Measurements from ENCODE around the gene KIAA0319L. TPM values are rescaled to one million over a fixed set of nuclear protein-coding genes. Genes with fewer than 3 reads are reported as not detected.
A peak's percentile ranks its signal among the peaks of the same experiment; 100 is the strongest.

The KIAA0319L gene
- total RNA-seq, 1 experiment from 2014 or later: 40.7 TPM

- DNase-seq (ENCODE audit: low read depth): no peak
- in situ Hi-C loops (cut with HindIII; ENCODE audit: low pct_unique_long_range_greater_than_20kb, low sequenced_read_pairs): no loop called here
Measured at GRCh38 chr1:35555212-35555584, 2.0 kb downstream of the KIAA0319L start.

- DNase-seq (ENCODE audit: low read depth): no peak
- in situ Hi-C loops (cut with HindIII; ENCODE audit: low pct_unique_long_range_greater_than_20kb, low sequenced_read_pairs): no loop called here
Measured at GRCh38 chr1:35554266-35555211, 2.7 kb downstream of the KIAA0319L start.

GRCh38 chr1:35553851-35554250 is 3.4 kb downstream of the KIAA0319L start:
- in situ Hi-C loops (cut with HindIII; ENCODE audit: low pct_unique_long_range_greater_than_20kb, low sequenced_read_pairs): no loop called here
- no peak for DNase-seq (ENCODE audit: low read depth)

- no peak for DNase-seq (ENCODE audit: low read depth)
- in situ Hi-C loops (cut with HindIII; ENCODE audit: low pct_unique_long_range_greater_than_20kb, low sequenced_read_pairs): no loop called here
Measured at GRCh38 chr1:35546614-35547013, 10.6 kb downstream of the KIAA0319L start.

- in situ Hi-C loops (cut with HindIII; ENCODE audit: low pct_unique_long_range_greater_than_20kb, low sequenced_read_pairs): no loop called here
- DNase-seq (ENCODE audit: low read depth): peak; percentile 11
Measured at GRCh38 chr1:35544976-35545375, 12.2 kb downstream of the KIAA0319L start.

- in situ Hi-C loops (cut with HindIII; ENCODE audit: low pct_unique_long_range_greater_than_20kb, low sequenced_read_pairs): no loop called here
- no peak for DNase-seq (ENCODE audit: low read depth)
Measured at GRCh38 chr1:35539824-35540261, 17.4 kb downstream of the KIAA0319L start.

- DNase-seq (ENCODE audit: low read depth): no peak
- in situ Hi-C loops (cut with HindIII; ENCODE audit: low pct_unique_long_range_greater_than_20kb, low sequenced_read_pairs): no loop called here
Measured at GRCh38 chr1:35539073-35539823, 18.0 kb downstream of the KIAA0319L start.

GRCh38 chr1:35537806-35538205 is 19.4 kb downstream of the KIAA0319L start:
- in situ Hi-C loops (cut with HindIII; ENCODE audit: low pct_unique_long_range_greater_than_20kb, low sequenced_read_pairs): no loop called here
- DNase-seq (ENCODE audit: low read depth): no peak

GRCh38 chr1:35536556-35537162 is 20.5 kb downstream of the KIAA0319L start:
- DNase-seq (ENCODE audit: low read depth): no peak
- in situ Hi-C loops (cut with HindIII; ENCODE audit: low pct_unique_long_range_greater_than_20kb, low sequenced_read_pairs): no loop called here

GRCh38 chr1:35535243-35535642 is 22.0 kb downstream of the KIAA0319L start:
- DNase-seq (ENCODE audit: low read depth): no peak
- in situ Hi-C loops (cut with HindIII; ENCODE audit: low pct_unique_long_range_greater_than_20kb, low sequenced_read_pairs): no loop called here

- in situ Hi-C loops (cut with HindIII; ENCODE audit: low pct_unique_long_range_greater_than_20kb, low sequenced_read_pairs): no loop called here
- DNase-seq (ENCODE audit: low read depth): no peak
Measured at GRCh38 chr1:35533586-35533985, 23.6 kb downstream of the KIAA0319L start.

- in situ Hi-C loops (cut with HindIII; ENCODE audit: low pct_unique_long_range_greater_than_20kb, low sequenced_read_pairs): no loop called here
Measured at GRCh38 chr1:35532497-35533223, 24.5 kb downstream of the KIAA0319L start.

GRCh38 chr1:35531368-35531767 is 25.8 kb downstream of the KIAA0319L start:
- in situ Hi-C loops (cut with HindIII; ENCODE audit: low pct_unique_long_range_greater_than_20kb, low sequenced_read_pairs): no loop called here
- DNase-seq (ENCODE audit: low read depth): no peak

More at GRCh38 chr1:35532497-35533223, 24.5 kb downstream of the KIAA0319L start:
- DNase-seq (ENCODE audit: low read depth): no peak

GRCh38 chr1:35530946-35531345 is 26.3 kb downstream of the KIAA0319L start:
- in situ Hi-C loops (cut with HindIII; ENCODE audit: low pct_unique_long_range_greater_than_20kb, low sequenced_read_pairs): no loop called here
- DNase-seq (ENCODE audit: low read depth): no peak

- in situ Hi-C loops (cut with HindIII; ENCODE audit: low pct_unique_long_range_greater_than_20kb, low sequenced_read_pairs): no loop called here
Measured at GRCh38 chr1:35530168-35530567, 27.0 kb downstream of the KIAA0319L start.

GRCh38 chr1:35524106-35524505 is 33.1 kb downstream of the KIAA0319L start:
- in situ Hi-C loops (cut with HindIII; ENCODE audit: low pct_unique_long_range_greater_than_20kb, low sequenced_read_pairs): no loop called here
- no peak for DNase-seq (ENCODE audit: low read depth)

More at GRCh38 chr1:35530168-35530567, 27.0 kb downstream of the KIAA0319L start:
- no peak for DNase-seq (ENCODE audit: low read depth)

GRCh38 chr1:35519432-35519831 is 37.8 kb downstream of the KIAA0319L start:
- in situ Hi-C loops (cut with HindIII; ENCODE audit: low pct_unique_long_range_greater_than_20kb, low sequenced_read_pairs): no loop called here
- DNase-seq (ENCODE audit: low read depth): no peak

- no peak for DNase-seq (ENCODE audit: low read depth)
- in situ Hi-C loops (cut with HindIII; ENCODE audit: low pct_unique_long_range_greater_than_20kb, low sequenced_read_pairs): no loop called here
Measured at GRCh38 chr1:35518183-35518582, 39.0 kb downstream of the KIAA0319L start.
